Choroid plexus epithelial cell (primary cell): Measurements from ENCODE around the gene SYCE3.

Source experiments
- DNase-seq: peaks from one replicate; pipeline ENCODE4 v3.0.0-alpha.2; 2010; ENCODE audit warnings: low read depth
- H3K4me3 ChIP-seq: 2 replicates; pipeline ENCODE4 v1.5.1; 2011; ENCODE audit warnings: low read depth, mild to moderate bottlenecking, control low read depth, low read length, moderate library complexity
- CTCF ChIP-seq: conservative IDR thresholded peaks from 2 replicates; pipeline ENCODE4 v1.5.1; 2011; ENCODE audit warnings: low read depth, mild to moderate bottlenecking, control low read depth, inconsistent platforms, low read length, moderate library complexity

The SYCE3 gene

DNA sequence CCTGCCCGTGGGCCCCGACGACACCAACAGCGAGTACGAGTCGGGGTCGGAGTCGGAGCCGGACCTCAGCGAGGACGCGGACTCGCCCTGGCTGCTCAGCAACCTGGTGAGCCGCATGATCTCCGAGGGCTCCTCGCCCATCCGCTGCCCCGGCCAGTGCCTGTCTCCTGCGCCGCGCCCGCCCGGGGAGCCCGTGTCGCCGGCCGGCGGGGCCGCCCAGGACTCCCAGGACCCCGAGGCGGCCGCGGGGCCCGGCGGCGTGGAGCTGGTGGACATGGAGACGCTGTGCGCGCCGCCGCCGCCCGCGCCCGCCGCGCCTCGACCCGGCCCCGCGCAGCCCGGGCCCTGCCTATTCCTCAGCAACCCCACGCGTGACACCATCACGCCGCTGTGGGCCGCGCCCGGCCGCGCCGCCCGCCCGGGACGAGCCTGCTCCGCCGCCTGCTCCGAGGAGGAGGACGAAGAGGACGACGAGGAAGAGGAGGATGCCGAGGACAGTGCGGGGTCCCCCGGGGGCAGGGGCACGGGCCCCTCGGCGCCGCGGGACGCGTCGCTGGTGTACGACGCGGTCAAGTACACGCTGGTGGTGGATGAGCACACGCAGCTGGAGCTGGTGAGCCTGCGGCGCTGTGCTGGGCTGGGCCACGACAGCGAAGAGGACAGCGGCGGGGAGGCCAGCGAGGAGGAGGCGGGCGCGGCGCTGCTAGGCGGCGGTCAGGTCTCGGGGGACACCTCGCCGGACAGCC is 41.7 kb upstream of the SYCE3 start:
- no peak for TF ChIP-seq CTCF
- no peak for DNase-seq
- no peak overlapping the region for H3K4me3 ChIP-seq

GRCh38 chr22:50603511-50604255 is 41.0 kb upstream of the SYCE3 start:
- DNase-seq, result no peak
- TF ChIP-seq CTCF, result no peak
- no peak overlapping the region for H3K4me3 ChIP-seq

DNA sequence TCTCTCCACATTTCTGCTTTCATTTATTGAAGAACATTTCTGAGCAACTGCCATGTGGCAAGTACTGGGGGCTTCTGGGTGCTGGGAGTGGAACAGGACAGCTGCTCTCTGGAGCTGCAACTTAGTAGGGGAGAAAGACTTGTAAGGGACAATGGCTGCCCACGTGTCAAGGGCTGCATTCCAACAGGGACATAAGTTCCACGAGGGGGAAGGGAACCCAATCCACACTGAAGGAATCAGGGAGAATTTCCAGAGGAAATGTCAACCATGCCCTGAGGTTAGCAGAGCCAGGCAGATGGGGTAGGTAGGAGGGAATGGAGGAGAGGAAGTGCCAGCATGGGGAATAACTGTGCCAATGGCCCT is 39.6 kb upstream of the SYCE3 start:
- TF ChIP-seq CTCF, result no peak
- no peak for DNase-seq
- H3K4me3 ChIP-seq, result no peak overlapping the region

DNA sequence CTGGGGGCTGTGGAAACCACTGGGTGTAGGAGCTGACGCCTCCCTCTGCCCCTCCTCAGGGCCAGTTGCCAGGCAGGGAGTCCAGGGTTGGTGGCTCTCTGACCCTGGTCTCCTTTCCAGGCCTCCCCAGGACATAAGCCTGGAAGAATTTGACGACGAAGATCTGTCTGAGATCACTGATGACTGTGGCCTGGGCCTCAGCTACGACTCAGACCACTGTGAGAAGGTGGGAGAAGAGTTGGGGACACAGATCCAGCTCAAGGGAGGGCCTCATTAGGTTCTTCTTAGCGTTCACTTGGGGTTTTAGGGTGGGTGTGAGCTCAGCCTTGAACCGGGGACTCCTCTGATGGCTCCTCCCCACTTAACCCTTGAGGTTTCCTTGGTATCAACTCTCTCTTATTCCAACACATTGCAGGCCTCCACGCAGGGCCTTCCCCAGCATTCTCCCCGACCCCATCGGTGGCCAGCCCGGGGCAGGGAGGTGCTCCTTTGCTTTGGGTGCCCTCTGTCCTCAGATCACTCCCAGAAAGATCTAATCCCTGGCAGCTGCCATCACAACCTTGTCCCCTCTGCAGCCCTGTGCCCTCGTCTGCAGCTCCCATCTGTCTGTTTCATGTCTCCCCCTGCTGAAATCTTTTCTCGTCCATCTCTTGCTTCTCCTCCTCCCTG is 39.1 kb upstream of the SYCE3 start:
- no peak overlapping the region for H3K4me3 ChIP-seq
- no peak for TF ChIP-seq CTCF
- DNase-seq, result no peak

DNA sequence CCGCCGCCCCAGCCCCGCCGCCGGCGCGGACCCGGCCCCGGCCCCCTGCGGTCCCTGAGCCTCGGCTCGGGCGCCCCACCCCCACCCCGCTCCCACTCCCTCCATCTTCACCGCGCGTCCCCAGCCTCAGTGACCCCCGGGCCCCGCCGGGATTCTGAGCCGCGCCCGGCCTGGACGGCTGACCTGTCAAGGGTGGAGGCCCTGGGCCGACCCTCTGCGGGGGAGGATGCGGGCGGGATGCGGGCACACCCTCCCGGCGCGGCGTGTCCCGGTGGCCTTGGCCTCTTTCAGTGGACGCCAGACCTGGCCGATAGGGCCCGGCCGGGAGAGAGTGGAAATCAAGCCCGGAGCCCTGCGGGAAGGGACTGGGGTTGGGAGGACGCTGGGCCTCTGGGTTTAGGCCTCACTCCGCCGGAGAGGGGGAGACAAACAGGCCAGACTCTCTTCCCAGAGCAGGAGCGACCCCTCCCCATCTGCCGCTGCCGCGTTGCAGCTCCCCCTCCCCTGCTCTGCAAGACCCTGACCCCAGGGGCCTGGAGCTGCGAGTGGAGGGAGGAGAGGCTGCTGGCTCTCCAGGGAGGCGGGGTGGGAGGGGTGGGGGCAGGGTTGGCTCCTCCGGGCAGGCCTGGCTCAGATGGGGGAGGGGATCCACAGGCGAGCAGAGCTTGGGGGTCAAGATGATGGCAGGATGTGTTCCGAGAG is 38.4 kb upstream of the SYCE3 start:
- TF ChIP-seq CTCF, result no peak
- no peak for DNase-seq
- H3K4me3 ChIP-seq, result no peak overlapping the region

- no peak for TF ChIP-seq CTCF
- H3K4me3 ChIP-seq, result peak within 1 kb of the TSS; percentile 30
Observed at GRCh38 chr22:50600538-50600937, 37.8 kb upstream of the SYCE3 start, which contains the start of gene MAPK8IP2. TSS of gene MAPK8IP2 (plus strand) at chr22:50600793. CDS start at chr22:50600819, 26 bp downstream.

More at GRCh38 chr22:50600538-50600937, 37.8 kb upstream of the SYCE3 start, which contains the start of gene MAPK8IP2:
- no peak for DNase-seq
